WI38 (cell line): ENCODE measurements around the gene SH2B2.
"Not testable (repeated sequence)": the region's sequence is repeated elsewhere in the genome, so short reads cannot be mapped to it uniquely, and the experiment has no call there.

ENCODE experiments used
- H3K4me3 ChIP-seq: 2 replicates; pipeline ENCODE4 v1.5.1; 2011; ENCODE audit warnings: low read depth, mild to moderate bottlenecking, control low read depth, low read length
- TF ChIP-seq, protein P1 (sequence below): IDR thresholded peaks from 2 replicates; pipeline ENCODE4 v1.5.1; 2012; ENCODE audit warnings: low read depth, mild to moderate bottlenecking, control low read depth, low read length

The SH2B2 gene

DNA sequence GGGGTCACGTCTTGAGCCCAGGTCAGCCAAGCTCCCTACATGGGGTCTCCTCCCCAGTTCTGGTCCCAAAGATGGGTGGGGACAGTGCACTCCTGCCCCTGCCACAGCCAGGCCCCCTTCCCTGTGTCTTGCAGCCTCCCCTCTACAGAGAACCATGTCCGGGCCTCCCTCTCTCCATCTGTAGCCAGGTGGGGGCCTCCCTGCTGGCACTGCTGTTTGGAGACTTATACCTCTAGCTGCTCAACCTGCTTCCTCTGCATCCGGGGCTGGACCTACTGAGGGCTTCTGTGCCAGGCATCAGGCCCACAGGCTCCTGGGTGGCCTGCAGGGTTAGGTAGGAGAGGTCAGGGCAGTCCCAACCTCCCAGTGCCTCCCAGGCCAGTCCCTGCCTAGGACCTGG is 7.9 kb downstream of the SH2B2 start:
- TF ChIP-seq, protein P1, sequence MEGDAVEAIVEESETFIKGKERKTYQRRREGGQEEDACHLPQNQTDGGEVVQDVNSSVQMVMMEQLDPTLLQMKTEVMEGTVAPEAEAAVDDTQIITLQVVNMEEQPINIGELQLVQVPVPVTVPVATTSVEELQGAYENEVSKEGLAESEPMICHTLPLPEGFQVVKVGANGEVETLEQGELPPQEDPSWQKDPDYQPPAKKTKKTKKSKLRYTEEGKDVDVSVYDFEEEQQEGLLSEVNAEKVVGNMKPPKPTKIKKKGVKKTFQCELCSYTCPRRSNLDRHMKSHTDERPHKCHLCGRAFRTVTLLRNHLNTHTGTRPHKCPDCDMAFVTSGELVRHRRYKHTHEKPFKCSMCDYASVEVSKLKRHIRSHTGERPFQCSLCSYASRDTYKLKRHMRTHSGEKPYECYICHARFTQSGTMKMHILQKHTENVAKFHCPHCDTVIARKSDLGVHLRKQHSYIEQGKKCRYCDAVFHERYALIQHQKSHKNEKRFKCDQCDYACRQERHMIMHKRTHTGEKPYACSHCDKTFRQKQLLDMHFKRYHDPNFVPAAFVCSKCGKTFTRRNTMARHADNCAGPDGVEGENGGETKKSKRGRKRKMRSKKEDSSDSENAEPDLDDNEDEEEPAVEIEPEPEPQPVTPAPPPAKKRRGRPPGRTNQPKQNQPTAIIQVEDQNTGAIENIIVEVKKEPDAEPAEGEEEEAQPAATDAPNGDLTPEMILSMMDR: no peak
- H3K4me3 ChIP-seq: no peak overlapping the region

DNA sequence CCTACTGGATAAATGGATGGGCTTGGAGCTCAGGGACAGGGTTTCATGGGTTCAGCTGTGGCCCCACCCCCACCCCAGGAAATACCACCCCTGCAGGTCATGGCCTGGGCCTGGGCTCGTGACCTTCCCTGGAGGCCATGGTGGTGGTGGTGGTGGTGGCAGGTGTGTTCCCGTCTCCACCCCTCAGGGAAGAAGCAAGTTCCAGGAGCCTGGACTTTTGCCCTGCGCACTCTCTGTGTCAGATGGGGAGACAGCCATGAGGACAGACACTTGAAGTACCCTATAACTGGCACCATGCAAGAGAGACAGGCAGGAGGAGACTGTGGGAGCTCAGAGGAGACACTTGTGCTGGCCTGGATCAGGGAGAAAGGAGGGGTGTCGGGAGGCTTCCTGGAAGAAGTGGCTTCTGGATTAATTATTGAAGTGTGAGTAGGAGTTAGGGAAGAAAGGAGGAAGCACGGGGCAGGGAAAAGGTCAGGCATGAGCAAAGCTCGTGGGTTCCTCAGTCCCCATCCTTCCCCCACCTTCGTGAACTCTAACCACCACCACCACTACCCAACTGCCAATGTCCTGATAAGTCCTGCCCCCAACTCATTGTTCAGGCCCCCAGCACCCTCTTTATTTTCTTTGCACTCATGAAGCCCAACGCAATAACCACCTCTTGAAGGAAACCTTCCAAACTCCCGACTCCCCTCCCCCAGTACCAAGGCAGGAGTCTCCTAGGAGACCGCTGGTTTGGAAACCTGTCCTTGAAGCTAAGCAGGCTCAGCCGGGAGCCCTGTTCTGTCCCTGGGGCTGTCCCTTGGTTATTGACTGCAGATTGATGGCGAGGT is 8.9 kb downstream of the SH2B2 start:
- TF ChIP-seq, protein P1: no peak
- H3K4me3 ChIP-seq: no peak overlapping the region

DNA sequence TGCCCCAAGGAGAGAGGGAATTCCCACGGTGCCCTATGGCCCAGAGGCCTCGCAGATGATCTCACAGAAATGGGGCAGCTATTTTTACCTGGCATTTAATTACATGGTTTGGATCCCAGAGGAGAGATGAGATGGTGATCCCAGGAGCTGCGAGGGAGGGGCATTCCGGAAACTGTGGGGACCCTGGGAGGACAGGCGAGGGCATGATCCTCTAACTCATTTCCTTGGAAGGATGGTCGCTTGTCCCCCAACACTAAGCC is 9.4 kb downstream of the SH2B2 start:
- TF ChIP-seq, protein P1: no peak
- no peak overlapping the region for H3K4me3 ChIP-seq

DNA sequence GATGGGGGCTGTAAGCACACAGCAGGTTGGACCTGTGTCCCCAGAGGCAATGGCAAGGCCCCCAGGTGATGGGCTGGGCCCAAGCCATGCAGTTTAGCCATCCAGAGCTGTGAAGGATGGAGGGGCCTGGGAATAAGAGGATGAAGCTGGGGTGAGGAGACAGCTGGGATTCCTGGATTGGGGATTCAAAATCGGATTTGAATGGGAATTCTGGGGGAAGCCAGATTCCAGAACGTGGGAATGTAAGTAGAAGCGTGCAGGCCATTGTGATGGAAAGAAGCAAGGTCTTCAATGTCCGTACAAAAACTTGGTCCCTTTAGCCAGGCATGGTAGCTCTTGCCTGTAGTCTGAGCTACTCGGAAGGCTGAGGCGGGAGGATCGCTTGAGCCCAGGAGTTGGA is 9.8 kb downstream of the SH2B2 start:
- TF ChIP-seq, protein P1: no peak
- no peak overlapping the region for H3K4me3 ChIP-seq

DNA sequence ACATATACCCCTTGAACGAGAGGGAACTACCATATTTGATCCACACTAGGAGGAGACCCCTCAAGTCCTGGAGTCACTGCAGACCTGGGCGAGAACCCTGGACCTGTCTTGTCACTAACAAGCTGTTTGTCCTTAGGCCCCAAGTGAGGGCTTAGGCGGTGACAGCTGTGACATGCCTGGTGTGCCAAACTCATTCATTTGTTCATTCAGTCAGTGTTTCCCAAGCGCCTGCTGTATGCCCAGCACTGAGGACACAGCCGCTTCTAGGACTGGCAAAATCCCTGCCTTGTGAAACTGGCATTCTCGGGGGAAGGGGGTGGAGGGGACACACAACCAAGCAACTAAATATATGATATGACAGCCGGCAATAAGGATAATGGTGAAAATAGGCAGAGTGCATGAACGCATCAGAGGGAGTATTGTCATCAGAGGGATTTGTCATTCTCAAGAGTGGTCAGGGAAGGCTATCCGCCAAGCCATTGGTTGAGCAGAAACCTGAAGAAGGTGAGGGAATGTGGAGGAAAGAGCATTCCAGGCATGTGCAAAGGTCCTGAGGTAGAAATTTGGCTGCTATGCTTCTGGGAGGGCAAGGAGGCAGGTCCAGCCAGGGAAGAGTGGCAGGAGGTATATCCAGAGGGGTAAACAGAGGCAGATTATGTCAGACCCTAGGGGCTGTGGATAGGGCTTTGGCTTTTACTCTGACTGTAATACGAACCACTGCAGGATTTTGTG is 11.0 kb downstream of the SH2B2 start:
- TF ChIP-seq, protein P1: no peak
- H3K4me3 ChIP-seq: no peak overlapping the region

DNA sequence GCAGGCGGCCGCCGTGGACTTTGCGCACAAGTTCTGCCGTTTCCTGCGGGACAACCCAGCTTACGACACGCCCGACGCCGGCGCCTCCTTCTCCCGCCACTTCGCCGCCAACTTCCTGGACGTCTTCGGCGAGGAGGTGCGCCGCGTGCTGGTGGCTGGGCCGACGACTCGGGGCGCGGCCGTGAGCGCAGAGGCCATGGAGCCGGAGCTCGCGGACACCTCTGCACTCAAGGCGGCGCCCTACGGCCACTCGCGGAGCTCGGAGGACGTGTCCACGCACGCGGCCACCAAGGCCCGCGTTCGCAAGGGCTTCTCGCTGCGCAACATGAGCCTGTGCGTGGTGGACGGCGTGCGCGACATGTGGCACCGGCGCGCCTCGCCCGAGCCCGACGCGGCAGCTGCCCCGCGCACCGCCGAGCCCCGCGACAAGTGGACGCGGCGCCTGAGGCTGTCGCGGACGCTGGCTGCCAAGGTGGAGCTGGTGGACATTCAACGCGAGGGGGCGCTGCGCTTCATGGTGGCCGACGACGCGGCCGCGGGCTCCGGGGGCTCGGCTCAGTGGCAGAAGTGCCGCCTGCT is 14.1 kb downstream of the SH2B2 start:
- H3K4me3 ChIP-seq: no peak overlapping the region
- TF ChIP-seq, protein P1: no peak

DNA sequence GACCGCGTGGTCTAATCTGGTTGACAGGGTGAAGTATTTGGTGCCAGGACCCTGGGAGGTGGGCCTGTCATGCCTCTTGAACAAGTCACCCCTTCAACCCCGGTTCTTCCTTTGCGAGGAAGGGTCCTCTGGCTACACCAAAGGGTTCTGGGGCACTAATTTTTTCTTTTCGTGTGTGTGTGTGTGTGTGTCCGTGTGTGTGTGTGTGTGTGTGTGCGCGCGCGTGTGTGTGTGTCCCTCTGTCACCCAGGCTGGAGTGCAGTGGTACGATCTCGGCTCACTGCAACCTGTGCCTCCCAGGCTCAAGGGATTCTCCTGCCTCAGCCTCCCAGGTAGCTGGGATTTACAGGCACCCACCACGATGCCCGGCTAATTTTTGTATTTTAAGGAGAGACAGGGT is 14.7 kb downstream of the SH2B2 start:
- H3K4me3 ChIP-seq: not testable (repeated sequence)
